ENCODE measurements around the gene MARS1.

MARS1 gene

GRCh38 chr12:57534250-57534649, 46.4 kb downstream of the MARS1 start:
- DNase-seq = no peak

- DNase-seq = no peak
These were observed 47.2 kb downstream of the MARS1 start for GRCh38 chr12:57534991-57535543.

- no peak for DNase-seq
These were observed 48.1 kb downstream of the MARS1 start for GRCh38 chr12:57535764-57536596.

- DNase-seq = no peak
These were observed 48.7 kb downstream of the MARS1 start for GRCh38 chr12:57536597-57536942.

- DNase-seq = no peak
These were observed 51.4 kb downstream of the MARS1 start for GRCh38 chr12:57539134-57539768.

- no peak for DNase-seq
These were observed 53.1 kb downstream of the MARS1 start for GRCh38 chr12:57541001-57541400.

- no peak for DNase-seq
These were observed 53.8 kb downstream of the MARS1 start for GRCh38 chr12:57541717-57542116.

- DNase-seq = no peak
These were observed 55.7 kb downstream of the MARS1 start for GRCh38 chr12:57543581-57543980.

- no peak for DNase-seq
These were observed 58.1 kb downstream of the MARS1 start for GRCh38 chr12:57545809-57546437.

- peak; percentile 98 for DNase-seq
These were observed 58.8 kb downstream of the MARS1 start, which contains the start of gene DCTN2 for GRCh38 chr12:57546438-57547287. Gene DCTN2, minus strand, starts transcription at chr12:57547192. Its CDS starts 129 bp downstream, at chr12:57547063.

GRCh38 chr12:57547288-57548012, 59.6 kb downstream of the MARS1 start:
- DNase-seq = no peak

GRCh38 chr12:57548013-57548315, 60.1 kb downstream of the MARS1 start:
- no peak for DNase-seq

- DNase-seq = no peak
These were observed 60.6 kb downstream of the MARS1 start for GRCh38 chr12:57548488-57548887.

- no peak for DNase-seq
These were observed 61.5 kb downstream of the MARS1 start for GRCh38 chr12:57549203-57549908.

- no peak for DNase-seq
These were observed 62.2 kb downstream of the MARS1 start, which contains the start of gene KIF5A for GRCh38 chr12:57549909-57550640. Gene KIF5A, plus strand, starts transcription at chr12:57550044. Its CDS starts 228 bp downstream, at chr12:57550272.

GRCh38 chr12:57550641-57551549, 63.0 kb downstream of the MARS1 start:
- no peak for DNase-seq

GRCh38 chr12:57551637-57552305, 63.9 kb downstream of the MARS1 start:
- DNase-seq = no peak

GRCh38 chr12:57552306-57552651, 64.4 kb downstream of the MARS1 start:
- DNase-seq = no peak

GRCh38 chr12:57552835-57553313, 65.0 kb downstream of the MARS1 start:
- DNase-seq = peak; percentile 56

Data from kidney glomerular epithelial cell (primary cell).